HepG2 (cell line): ENCODE data around the gene DENND2D. TPM values are rescaled to one million over a fixed set of nuclear protein-coding genes. Genes with fewer than 3 reads are reported as not detected.

ENCODE experiments used
- ATAC-seq: fragments of 200-7000 bp; cut with Tn5 transposase; 3 replicates; pipeline ENCODE4 v1.9.1; 2020; ENCODE audit warnings: mild to moderate bottlenecking, moderate library complexity
- BruUV-seq: library from RNA; stranded (reverse); fragments of 400-500 nt; replicated peaks from 2 replicates; lab custom pipeline; 2021; lab: Mats Ljungman, UMichigan
- CTCF ChIA-PET: fragments of 300-600 bp; formaldehyde crosslinking; extraction: SDS; loops from one replicate; lab custom pipeline; 2021; ENCODE audit warnings: low total read pairs, inconsistent platforms, low intra/inter-chr PET ratio; lab: Yijun Ruan, JAX
- POLR2A ChIA-PET: fragments of 350-600 bp; sonication (Branson Sonifier 250); formaldehyde crosslinking; loops from one replicate; lab custom pipeline; 2020; ENCODE audit warnings: antibody characterized with exemption, inconsistent platforms; lab: Yijun Ruan, JAX
- DNase-seq: peaks from one replicate; pipeline ENCODE4 v3.0.0-alpha.2; 2015; ENCODE audit warnings: low spot score
- FAIRE-seq: peaks from 3 replicates; lab custom pipeline; 2011; peaks lifted over from hg19 to GRCh38; lab: Jason Lieb, UNC
- H2AFZ ChIP-seq: one replicate; pipeline ENCODE4 v1.6.1; 2011; ENCODE audit warnings: low read length, inconsistent platforms
- H3K27ac ChIP-seq: fragments of 300-600 bp; 3 replicates; pipeline ENCODE4 v1.8.0; 2011; ENCODE audit warnings: mixed run types, mild to moderate bottlenecking, mixed read lengths, low read length, inconsistent platforms; ENCODE audit not compliant: insufficient read depth; ENCODE audit errors: extremely low read length
- H3K27me3 ChIP-seq, 2 experiments: fragments of 200-600 bp in 1 of 2; 2 replicates in 1 of 2; 3 replicates in 1 of 2; pipeline versions ENCODE4 v1.6.0 to v1.8.0; 2011; ENCODE audit warnings: low read length in 2 of 2, mild to moderate bottlenecking in 2 of 2, moderate library complexity in 2 of 2, inconsistent platforms in 1 of 2; ENCODE audit not compliant: insufficient read depth in 2 of 2, control insufficient read depth in 1 of 2
- H3K36me3 ChIP-seq, 2 experiments: fragments of 200-600 bp in 1 of 2; replicated peaks in 1 of 2; 2 replicates in 1 of 2; 3 replicates in 1 of 2; pipeline versions ENCODE4 v1.5.1 to v1.8.0; 2011; ENCODE audit warnings: low read length in 2 of 2, inconsistent platforms in 1 of 2; ENCODE audit not compliant: insufficient read depth in 2 of 2, control insufficient read depth in 1 of 2
- H3K4me1 ChIP-seq: 2 replicates; pipeline ENCODE4 v1.5.1; 2012; ENCODE audit warnings: low read length, inconsistent platforms; ENCODE audit not compliant: insufficient read depth
- H3K4me2 ChIP-seq: 2 replicates; pipeline ENCODE4 v1.6.0; 2011; ENCODE audit warnings: low read depth, low read length, inconsistent platforms
- H3K4me3 ChIP-seq, 3 experiments: fragments of 200-600 bp in 1 of 3; sonication (generic), shearing (Covaris generic) in 1 of 3; replicated peaks in 1 of 3; 2 replicates each; pipeline ENCODE4 v1.5.1; 2011 to 2016; ENCODE audit warnings: low read length in 3 of 3, inconsistent platforms in 2 of 3, low read depth in 2 of 3, mild to moderate bottlenecking in 2 of 3, control low read depth in 1 of 3, mixed read lengths in 1 of 3; ENCODE audit not compliant: insufficient read depth in 1 of 3
- H3K79me2 ChIP-seq: one replicate; pipeline ENCODE4 v1.6.1; 2011; ENCODE audit warnings: low read length, inconsistent platforms; ENCODE audit not compliant: insufficient read depth
- H3K9ac ChIP-seq: 2 replicates; pipeline ENCODE4 v1.6.0; 2011; ENCODE audit warnings: mild to moderate bottlenecking, low read depth, low read length, inconsistent platforms; ENCODE audit not compliant: insufficient read depth
- H3K9me3 ChIP-seq: 2 replicates; pipeline ENCODE4 v1.5.1; 2012; ENCODE audit warnings: mild to moderate bottlenecking, low read length
- H4K20me1 ChIP-seq: 2 replicates; pipeline ENCODE4 v1.6.0; 2011; ENCODE audit warnings: inconsistent platforms, mild to moderate bottlenecking, low read length, moderate library complexity; ENCODE audit not compliant: insufficient read depth
- MTA3 ChIP-seq: sonication (generic); formaldehyde crosslinking; IDR thresholded peaks from 2 replicates; pipeline ENCODE4 v1.4.0; 2020; ENCODE audit warnings: missing genetic modification reagents
- PAF1 ChIP-seq: IDR thresholded peaks from 2 replicates; pipeline ENCODE4 v1.6.1; 2016; ENCODE audit warnings: missing genetic modification reagents, missing compliant biosample characterization
- POGZ ChIP-seq: sonication (generic); formaldehyde crosslinking; IDR thresholded peaks from 2 replicates; pipeline ENCODE4 v1.4.0; 2020; ENCODE audit warnings: mild to moderate bottlenecking, missing genetic modification reagents
- TBP ChIP-seq: sonication (generic); formaldehyde crosslinking; IDR thresholded peaks from 2 replicates; pipeline ENCODE4 v1.5.0; 2020; ENCODE audit warnings: missing genetic modification reagents
- ZNF253 ChIP-seq: sonication (generic); formaldehyde crosslinking; IDR thresholded peaks from 2 replicates; pipeline ENCODE4 v1.8.0; 2022; ENCODE audit warnings: mild to moderate bottlenecking, missing genetic modification reagents, borderline replicate concordance
- ZNF572 ChIP-seq: sonication (generic); formaldehyde crosslinking; IDR thresholded peaks from 2 replicates; pipeline ENCODE4 v1.5.1; 2020; ENCODE audit warnings: mild to moderate bottlenecking, missing genetic modification reagents
- ZNF777 ChIP-seq: sonication (generic); formaldehyde crosslinking; IDR thresholded peaks from 2 replicates; pipeline ENCODE4 v1.4.0; 2020; ENCODE audit warnings: missing genetic modification reagents
- WGBS: methylation state at CpG from one replicate; pipeline ENCODE4 v1.1.6; 2017; ENCODE audit warnings: low lambda C conversion rate; 5-methylcytosine and 5-hydroxymethylcytosine counted together
- in situ Hi-C: cut with HindIII; loops from 2 replicates; pipeline ENCODE4 v1.10.0; 2017; ENCODE audit warnings: low pct_unique_long_range_greater_than_20kb; ENCODE audit not compliant: extremely low pct_ligation_motif_present
- intact Hi-C: fragments of 100-400 bp; cut with micrococcal nuclease; formaldehyde crosslinking; loops from one replicate; pipeline ENCODE4 v1.10.0; 2022; ENCODE audit not compliant: unreplicated experiment
- polyA plus RNA-seq, 8 experiments: library from polyadenylated mRNA; depleted of rRNA in 3 of 8; stranded (reverse) in 7 of 8; unstranded in 1 of 8; fragments of >200 nt; fragmentation: Illumina TruSeq in 4 of 8; extraction: Trizol in 4 of 8; gene quantifications; 2 replicates each; pipeline versions ENCODE4 v1.2.1 to v1.2.3, GENCODE V29; 2011 to 2016; ENCODE audit warnings: low read depth in 4 of 8, missing spikeins in 1 of 8, mixed read lengths in 1 of 8; ENCODE audit not compliant: insufficient read depth in 1 of 8
- total RNA-seq, 5 experiments: library from RNA; depleted of rRNA; stranded (reverse); fragments of >200 nt; fragmentation: Illumina TruSeq; extraction: Trizol; gene quantifications; 2 replicates each; pipeline ENCODE4 v1.2.3, GENCODE V29; 2016; ENCODE audit warnings: low read depth in 1 of 5

DENND2D gene
- total and polyA plus RNA-seq, 2 of the 13 experiments (the other 11 are each of a cell fraction or from before 2014, with no cell fraction given): 0.04 TPM; not detected in 1

DNA sequence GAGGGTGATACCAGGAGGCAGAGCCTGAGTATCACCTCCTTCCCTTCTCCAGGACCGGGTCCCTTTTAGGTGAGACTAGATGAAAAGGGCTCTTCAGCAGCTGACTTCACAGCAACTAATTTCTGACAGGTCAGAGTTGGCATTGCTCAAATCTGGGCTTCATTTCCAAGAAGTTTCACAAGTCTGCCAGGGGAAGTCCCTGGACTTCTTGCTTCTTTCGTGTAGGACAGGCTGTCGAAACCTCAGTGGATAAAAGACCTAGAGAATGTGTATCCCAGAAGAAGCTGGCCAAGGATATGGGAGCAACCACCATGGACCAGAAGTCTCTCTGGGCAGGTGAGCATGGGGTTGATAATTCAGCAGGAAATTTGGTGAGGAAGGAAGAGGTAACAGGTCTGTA, 27.0 kb upstream of the DENND2D start, which contains the start of gene CHI3L2:
Gene CHI3L2 (plus strand): TSS at position 280 of the 400 bp plus-strand sequence. CDS start 17 bp downstream, at position 297.
- no peak for DNase-seq
- no TSS peak for BruUV-seq
- TF ChIP-seq MTA3 (CRISPR knock-in tag) (no peak), ZNF253 (no peak), POGZ (CRISPR knock-in tag) (0 out of 2 replicates have a peak, but pooled peaks have one; percentile 21)
- POLR2A ChIA-PET: interaction anchor here (0.6 to 2.1 kb wide), 4 partner anchors 9 to 506 kb away, joined by 3 to 14 read pairs (median 4); no protein-coding TSS in a partner anchor
- WGBS: 84% methylated on average over 3 of the region's 3 CpGs
- Histone ChIP-seq H3K27ac (peak within 1 kb of the TSS; percentile 75), H3K9me3 (no peaks in the 10 kb centered on the region), H3K4me3 (peak within 1 kb of the TSS in 1 of 3 experiments; percentile 22; a peak in 1 of 6 replicates), H2AFZ (peak within 1 kb of the TSS; percentile 82), H3K36me3 (no peaks in the 10 kb centered on the region), H4K20me1 (no peaks in the 10 kb centered on the region), H3K4me1 (peaks cover 71% of the 10 kb centered on the region), H3K79me2 (no peaks in the 10 kb centered on the region), H3K4me2 (peak within 1 kb of the TSS; percentile 71), H3K27me3 (no peaks in the 10 kb centered on the region), H3K9ac (peak within 1 kb of the TSS; percentile 54)
- in situ Hi-C loops: no loop called here
- FAIRE-seq: no peak
- CTCF ChIA-PET: no interaction called here
- no peak for ATAC-seq
- intact Hi-C loops: no loop called here

DNA sequence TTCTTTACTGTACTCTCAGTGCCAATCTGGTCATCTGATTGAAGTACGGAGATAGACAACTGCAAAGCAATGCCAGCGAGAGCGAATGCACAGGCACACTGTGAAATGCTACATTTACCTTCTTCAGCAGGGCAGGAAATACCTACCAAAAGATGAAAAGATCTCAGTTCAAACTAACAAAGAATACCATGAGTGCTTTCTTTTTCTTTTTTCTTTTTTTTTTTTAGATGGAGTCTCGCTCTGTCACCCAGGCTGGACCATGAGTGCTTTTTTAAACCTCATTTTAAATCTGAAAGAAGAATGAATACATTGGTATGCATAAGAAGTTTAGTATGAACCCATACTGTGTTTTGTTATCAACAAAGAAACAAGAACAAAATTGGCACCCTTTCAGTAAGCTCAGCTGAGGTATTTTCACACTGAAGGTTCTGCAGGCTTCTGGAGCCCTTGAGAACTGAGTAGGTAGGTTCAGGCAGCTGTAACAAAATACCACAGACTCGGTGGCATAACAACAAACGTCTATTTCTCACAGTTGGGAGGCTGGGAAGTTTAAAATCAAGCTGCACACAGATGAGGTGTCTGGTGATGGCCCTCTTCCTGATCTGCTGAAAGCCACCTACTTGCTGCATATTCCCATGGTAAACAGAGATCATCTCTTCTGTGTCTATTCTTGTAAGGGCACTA, 25.4 kb upstream of the DENND2D start:
- Histone ChIP-seq H3K9ac (no peak overlapping the region), H3K4me3 (no peak overlapping the region), H3K27ac (no peak overlapping the region), H3K36me3 (no peaks in the 10 kb centered on the region), H3K79me2 (no peaks in the 10 kb centered on the region), H3K4me1 (peaks cover 86% of the 10 kb centered on the region), H4K20me1 (no peaks in the 10 kb centered on the region), H3K4me2 (no peak overlapping the region), H3K27me3 (no peaks in the 10 kb centered on the region), H3K9me3 (no peaks in the 10 kb centered on the region), H2AFZ (no peak overlapping the region)
- ATAC-seq (no peak), FAIRE-seq (no peak), DNase-seq (no peak)
- 79% methylated on average over 6 of the region's 6 CpGs for WGBS
- TF ChIP-seq TBP (no peak), PAF1 (CRISPR knock-in tag) (no peak), ZNF777 (CRISPR knock-in tag) (no peak), ZNF572 (CRISPR knock-in tag) (no peak)
- in situ Hi-C loops: no loop called here
- intact Hi-C loops: no loop called here
- CTCF ChIA-PET: interaction anchor here (5.1 kb wide), 1 partner anchor 108 kb away, joined by 77 read pairs; no protein-coding TSS in a partner anchor
- POLR2A ChIA-PET: no interaction called here
- no TSS peak for BruUV-seq
